IPS-15b (cell line): ENCODE measurements around the gene C17orf50.
A peak's percentile ranks its signal among the peaks of the same experiment; 100 is the strongest.

ENCODE experiments used
- H3K27me3 ChIP-seq: one replicate; pipeline ENCODE4 v1.6.1; 2013; ENCODE audit warnings: low read length; ENCODE audit not compliant: control insufficient read depth, insufficient read depth
- H3K36me3 ChIP-seq: one replicate; pipeline ENCODE4 v1.6.1; 2013; ENCODE audit warnings: low read length; ENCODE audit not compliant: control insufficient read depth, insufficient read depth
- H3K4me1 ChIP-seq: one replicate; pipeline ENCODE4 v1.6.1; 2013; ENCODE audit warnings: mild to moderate bottlenecking, low read length; ENCODE audit not compliant: control insufficient read depth, insufficient read depth
- H3K4me3 ChIP-seq: one replicate; pipeline ENCODE4 v1.5.1; 2013; ENCODE audit warnings: low read depth, low read length
- H3K9ac ChIP-seq: one replicate; pipeline ENCODE4 v1.6.1; 2013; ENCODE audit warnings: low read depth, mild to moderate bottlenecking, low read length
- H3K9me3 ChIP-seq: one replicate; pipeline ENCODE4 v1.6.1; 2013; ENCODE audit warnings: mild to moderate bottlenecking, low read length; ENCODE audit not compliant: control insufficient read depth, insufficient read depth

C17orf50 gene

DNA sequence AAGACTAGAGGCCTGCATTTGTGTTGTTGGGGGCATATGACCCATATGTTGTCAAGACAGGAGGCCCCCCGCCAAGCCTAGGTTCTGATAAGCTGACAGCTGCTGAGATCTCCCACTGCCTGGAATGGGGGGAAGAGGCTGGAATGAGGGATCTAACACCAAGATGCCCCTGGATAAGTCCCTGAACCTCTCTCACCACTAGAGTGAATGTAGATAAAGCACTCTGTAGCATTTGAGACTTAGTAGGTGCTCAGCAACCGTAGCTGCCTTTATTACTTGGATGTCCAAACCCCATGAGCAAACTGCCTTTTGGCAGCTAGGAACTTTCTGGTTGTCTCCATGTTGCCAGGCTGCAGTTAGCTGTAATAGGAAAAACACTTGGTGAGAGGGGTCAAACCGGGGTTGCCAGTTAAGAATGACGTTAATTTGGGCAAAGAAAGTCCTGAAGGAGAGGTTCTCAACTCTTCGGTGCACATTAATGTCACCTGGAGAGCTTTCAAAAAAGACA lies 33.7 kb upstream of the C17orf50 start:
- H3K36me3 ChIP-seq: peaks cover 13% of the 10 kb centered on the region
- H3K27me3 ChIP-seq: peaks cover 7% of the 10 kb centered on the region
- H3K4me1 ChIP-seq: peaks cover 21% of the 10 kb centered on the region
- no peak overlapping the region for H3K9ac ChIP-seq
- no peak overlapping the region for H3K4me3 ChIP-seq
- no peaks in the 10 kb centered on the region for H3K9me3 ChIP-seq

GRCh38 chr17:35727635-35728034 lies 33.1 kb upstream of the C17orf50 start:
- no peak overlapping the region for H3K4me3 ChIP-seq
- peaks cover 22% of the 10 kb centered on the region for H3K4me1 ChIP-seq
- no peak overlapping the region for H3K9ac ChIP-seq
- H3K27me3 ChIP-seq: peaks cover 11% of the 10 kb centered on the region
- no peaks in the 10 kb centered on the region for H3K9me3 ChIP-seq
- peaks cover 13% of the 10 kb centered on the region for H3K36me3 ChIP-seq

- Histone ChIP-seq H3K27me3 (peaks cover 20% of the 10 kb centered on the region), H3K36me3 (peaks cover 12% of the 10 kb centered on the region), H3K4me1 (peaks cover 24% of the 10 kb centered on the region), H3K4me3 (no peak overlapping the region), H3K9me3 (no peaks in the 10 kb centered on the region), H3K9ac (no peak overlapping the region)
These were observed 32.1 kb upstream of the C17orf50 start for GRCh38 chr17:35728551-35728950.

- Histone ChIP-seq H3K9me3 (no peaks in the 10 kb centered on the region), H3K27me3 (peaks cover 26% of the 10 kb centered on the region), H3K9ac (no peak overlapping the region), H3K4me1 (peaks cover 24% of the 10 kb centered on the region), H3K36me3 (peaks cover 8% of the 10 kb centered on the region), H3K4me3 (no peak overlapping the region)
These were observed 31.3 kb upstream of the C17orf50 start for GRCh38 chr17:35729405-35729833.

GRCh38 chr17:35730400-35731005 lies 30.2 kb upstream of the C17orf50 start:
- H3K4me3 ChIP-seq: no peak overlapping the region
- no peaks in the 10 kb centered on the region for H3K36me3 ChIP-seq
- H3K4me1 ChIP-seq: peaks cover 24% of the 10 kb centered on the region
- H3K9me3 ChIP-seq: no peaks in the 10 kb centered on the region
- no peak overlapping the region for H3K9ac ChIP-seq
- peaks cover 26% of the 10 kb centered on the region for H3K27me3 ChIP-seq

DNA sequence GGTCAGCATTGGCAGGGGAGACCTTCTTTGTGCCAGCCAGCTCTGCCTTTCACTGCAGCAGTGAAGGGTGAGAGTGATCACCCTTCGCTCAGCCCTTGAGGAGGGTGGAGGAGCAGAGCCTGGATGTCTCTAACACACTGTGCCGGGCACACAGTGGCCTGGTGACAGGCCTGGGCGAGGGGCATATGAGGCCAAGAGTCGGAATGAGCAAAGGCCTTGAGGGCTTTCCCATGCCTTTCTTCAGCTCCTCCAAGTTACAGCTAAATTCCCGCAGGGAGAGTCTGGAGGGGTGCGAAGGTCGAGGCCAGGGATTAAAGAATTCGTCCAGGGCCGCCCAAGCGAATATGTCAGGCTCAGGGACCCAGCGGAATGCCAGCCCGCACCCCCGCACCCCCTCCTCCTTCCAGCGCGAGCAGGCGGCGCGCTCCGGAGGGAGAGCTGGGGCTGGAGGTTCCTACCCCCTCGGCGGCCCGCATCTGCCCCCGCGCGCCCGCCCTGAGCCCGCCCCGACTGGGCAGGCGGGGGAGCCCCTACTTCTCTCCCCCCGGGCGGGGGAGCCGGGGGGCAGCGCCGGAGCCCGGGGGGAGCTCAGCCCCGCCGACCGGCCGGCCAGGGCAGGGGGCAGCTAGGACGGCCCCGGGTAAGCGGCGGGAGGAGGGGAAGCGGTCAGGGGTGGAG lies 29.3 kb upstream of the C17orf50 start, which contains the start of gene RASL10B:
TSS of gene RASL10B (plus strand) at position 401 of the 678 bp plus-strand sequence. CDS start 3,546 bp downstream, outside the sequence.
- H3K9ac ChIP-seq: no peak within 1 kb of the TSS

DNA sequence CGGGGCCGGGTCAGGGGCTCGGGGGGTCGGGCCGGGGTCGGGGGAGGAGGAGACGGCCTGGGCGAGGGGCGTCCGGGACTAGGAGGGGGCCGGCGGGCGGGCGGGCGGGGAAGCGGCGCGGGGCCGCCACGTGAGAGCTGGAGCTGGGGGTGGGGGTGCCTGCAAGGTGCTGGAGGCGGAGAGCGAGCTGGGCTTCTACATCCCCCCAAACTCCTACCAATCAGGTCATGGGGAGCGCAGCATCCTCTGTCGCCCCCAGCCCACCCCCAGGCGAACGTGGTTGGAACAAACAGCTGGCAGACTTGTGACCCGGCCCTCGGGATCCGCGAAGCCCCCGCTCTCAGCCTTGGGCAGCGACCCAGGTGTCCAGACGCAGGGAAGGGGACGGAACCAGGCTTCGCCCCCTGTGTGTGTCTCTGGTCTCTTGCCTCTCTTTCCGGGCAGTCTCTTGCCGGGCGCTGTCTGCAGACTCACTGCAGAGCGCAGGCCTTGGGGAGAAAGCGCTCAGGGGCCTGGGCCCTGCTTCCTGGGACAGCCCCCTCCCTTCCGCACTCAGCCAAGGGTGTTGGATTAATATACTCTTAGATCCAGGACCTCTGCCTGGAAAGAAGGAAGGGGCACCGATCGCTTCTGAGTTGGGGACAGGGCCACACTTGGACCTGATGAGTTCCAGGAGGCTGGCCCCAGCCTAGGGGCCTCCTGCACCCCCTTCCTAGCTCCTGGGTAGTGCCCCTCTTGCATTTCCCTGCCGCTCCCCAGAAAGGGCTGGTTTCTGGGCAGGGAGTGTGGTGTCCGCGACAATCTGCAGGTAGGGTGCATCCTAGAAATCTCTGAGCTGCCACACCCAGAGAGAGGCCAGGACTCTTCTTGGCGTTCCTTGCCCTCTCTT lies 28.5 kb upstream of the C17orf50 start:
- H3K9ac ChIP-seq: no peak overlapping the region
- H3K4me1 ChIP-seq: peaks cover 20% of the 10 kb centered on the region
- H3K36me3 ChIP-seq: no peaks in the 10 kb centered on the region
- H3K4me3 ChIP-seq: peak overlapping the region; percentile 74
- no peaks in the 10 kb centered on the region for H3K9me3 ChIP-seq
- peaks cover 26% of the 10 kb centered on the region for H3K27me3 ChIP-seq

More for the DNA sequence above, 29.3 kb upstream of the C17orf50 start, which contains the start of gene RASL10B:
- Histone ChIP-seq H3K4me1 (peaks cover 20% of the 10 kb centered on the region), H3K9me3 (no peaks in the 10 kb centered on the region), H3K36me3 (no peaks in the 10 kb centered on the region), H3K4me3 (peak within 1 kb of the TSS; percentile 74), H3K27me3 (peaks cover 26% of the 10 kb centered on the region)

DNA sequence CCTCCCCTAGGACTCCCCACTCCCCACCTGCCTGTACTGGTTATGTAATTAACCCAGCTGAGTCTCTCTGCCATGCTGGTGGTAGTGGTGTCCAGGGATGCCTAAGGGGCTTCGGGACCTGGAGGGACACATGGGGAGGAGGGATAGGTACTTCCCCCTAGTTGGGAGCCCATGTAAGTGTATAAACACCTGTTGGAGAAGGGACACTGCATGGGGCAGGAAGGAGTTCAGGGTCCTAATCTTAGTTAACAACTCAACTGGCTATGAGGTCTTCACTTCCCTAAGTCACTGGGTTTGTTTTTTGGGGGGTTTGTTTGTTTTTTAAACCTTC lies 27.9 kb upstream of the C17orf50 start:
- Histone ChIP-seq H3K4me3 (peak overlapping the region; percentile 74), H3K27me3 (peaks cover 28% of the 10 kb centered on the region), H3K36me3 (no peaks in the 10 kb centered on the region), H3K4me1 (peaks cover 20% of the 10 kb centered on the region), H3K9ac (no peak overlapping the region), H3K9me3 (no peaks in the 10 kb centered on the region)

DNA sequence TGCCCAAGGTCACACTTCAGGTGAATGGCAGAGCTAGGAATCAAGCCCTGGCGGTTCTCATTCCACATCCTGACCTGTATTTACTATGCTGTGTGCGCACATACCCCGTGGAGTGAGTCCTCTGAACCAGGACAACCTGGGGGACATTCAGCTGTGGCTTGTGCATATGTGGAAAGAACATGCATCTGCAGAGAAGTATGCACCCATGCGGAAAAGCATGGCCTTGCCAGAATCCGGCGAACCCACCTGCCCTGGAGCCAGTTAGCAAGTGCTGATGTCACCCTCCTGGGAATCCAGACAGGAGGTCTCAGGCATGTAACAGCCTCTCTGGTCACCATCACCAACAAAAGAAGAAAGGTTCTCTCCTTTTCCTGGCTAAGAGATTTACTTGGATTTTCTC lies 27.3 kb upstream of the C17orf50 start:
- peaks cover 34% of the 10 kb centered on the region for H3K27me3 ChIP-seq
- no peak overlapping the region for H3K4me3 ChIP-seq
- H3K9me3 ChIP-seq: no peaks in the 10 kb centered on the region
- no peak overlapping the region for H3K9ac ChIP-seq
- peaks cover 20% of the 10 kb centered on the region for H3K4me1 ChIP-seq
- H3K36me3 ChIP-seq: no peaks in the 10 kb centered on the region

- no peaks in the 10 kb centered on the region for H3K36me3 ChIP-seq
- peaks cover 44% of the 10 kb centered on the region for H3K27me3 ChIP-seq
- H3K4me3 ChIP-seq: no peak overlapping the region
- H3K9me3 ChIP-seq: no peaks in the 10 kb centered on the region
- H3K9ac ChIP-seq: no peak overlapping the region
- peaks cover 15% of the 10 kb centered on the region for H3K4me1 ChIP-seq
These were observed 26.3 kb upstream of the C17orf50 start for GRCh38 chr17:35734396-35734795.

GRCh38 chr17:35735036-35735805 lies 25.5 kb upstream of the C17orf50 start:
- no peak overlapping the region for H3K9ac ChIP-seq
- H3K4me1 ChIP-seq: peaks cover 11% of the 10 kb centered on the region
- H3K36me3 ChIP-seq: no peaks in the 10 kb centered on the region
- H3K27me3 ChIP-seq: peaks cover 52% of the 10 kb centered on the region
- H3K9me3 ChIP-seq: peaks cover under 1% of the 10 kb centered on the region
- no peak overlapping the region for H3K4me3 ChIP-seq
